Spinal cord (tissue), 10 donors: ENCODE data around the gene C2CD4D. TPM values are rescaled to one million over a fixed set of nuclear protein-coding genes. Genes with fewer than 3 reads are reported as not detected.
"Not testable (repeated sequence)": the region's sequence is repeated elsewhere in the genome, so short reads cannot be mapped to it uniquely, and the experiment has no call there.

Experiments used
- DNase-seq, 6 donors: peaks; one replicate each; pipeline versions ENCODE4 v3.0.0 to v3.0.0-alpha.2; 2013 to 2015; ENCODE audit warnings: low spot score in 6 of 6, low read depth in 4 of 6
- H3K27ac ChIP-seq: one replicate; pipeline ENCODE4 v1.5.1; 2013; ENCODE audit warnings: low read depth, low read length, control low read depth
- H3K27me3 ChIP-seq: one replicate; pipeline ENCODE4 v1.6.1; 2013; ENCODE audit warnings: low read length; ENCODE audit not compliant: control insufficient read depth, insufficient read depth
- H3K36me3 ChIP-seq: one replicate; pipeline ENCODE4 v1.6.1; 2013; ENCODE audit warnings: low read length; ENCODE audit not compliant: control insufficient read depth, insufficient read depth
- H3K4me1 ChIP-seq: one replicate; pipeline ENCODE4 v1.6.1; 2013; ENCODE audit warnings: low read length; ENCODE audit not compliant: control insufficient read depth, insufficient read depth
- H3K4me3 ChIP-seq: one replicate; pipeline ENCODE4 v1.5.1; 2013; ENCODE audit warnings: low read depth, low read length, control low read depth
- H3K9me3 ChIP-seq: one replicate; pipeline ENCODE4 v1.6.1; 2013; ENCODE audit warnings: low read length; ENCODE audit not compliant: control insufficient read depth, insufficient read depth
- WGBS: methylation state at CpG from one replicate; pipeline ENCODE4 v1.1.5; 2013; ENCODE audit warnings: missing lambda C conversion rate; ENCODE audit not compliant: insufficient coverage; 5-methylcytosine and 5-hydroxymethylcytosine counted together
- polyA plus RNA-seq, 2 donors: library from polyadenylated mRNA; unstranded; fragments of 120-200 nt; gene quantifications; one replicate each; pipeline ENCODE4 v1.2.1, GENCODE V29; 2013; ENCODE audit not compliant: insufficient read length in 2 of 2
- total RNA-seq, 2 donors: library from RNA; depleted of rRNA in 1 of 2; stranded (reverse); fragments of 120-200 nt in 1 of 2; fragments of >200 nt in 1 of 2; gene quantifications; one replicate each; pipeline versions ENCODE4 v1.2.3 to v1.2.4, GENCODE V29; 2013 to 2014
- donor health status: healthy.

Gene C2CD4D
- total and polyA plus RNA-seq, 4 donors: 0.74 to 0.97 TPM; not detected in 2

GRCh38 chr1:151881479-151881878, 41.9 kb upstream of the C2CD4D start:
- Histone ChIP-seq H3K36me3 (peaks cover 3% of the 10 kb centered on the region), H3K27me3 (no peaks in the 10 kb centered on the region), H3K9me3 (no peaks in the 10 kb centered on the region), H3K4me1 (no peaks in the 10 kb centered on the region), H3K4me3 (no peak overlapping the region), H3K27ac (no peak overlapping the region)
- WGBS: 17% methylated on average over 1 of the region's 2 CpGs
- DNase-seq: peak in 2 of 6 donors; percentile 10 to 54

GRCh38 chr1:151875419-151876097, 35.9 kb upstream of the C2CD4D start:
- peak in 1 of 6 donors; percentile 12 for DNase-seq
- Histone ChIP-seq H3K4me1 (peaks cover 4% of the 10 kb centered on the region), H3K4me3 (no peak overlapping the region), H3K36me3 (peaks cover 7% of the 10 kb centered on the region), H3K9me3 (no peaks in the 10 kb centered on the region), H3K27ac (no peak overlapping the region), H3K27me3 (no peaks in the 10 kb centered on the region)
- no CpG with 5 or more reads among the region's 1 CpG for WGBS

DNA sequence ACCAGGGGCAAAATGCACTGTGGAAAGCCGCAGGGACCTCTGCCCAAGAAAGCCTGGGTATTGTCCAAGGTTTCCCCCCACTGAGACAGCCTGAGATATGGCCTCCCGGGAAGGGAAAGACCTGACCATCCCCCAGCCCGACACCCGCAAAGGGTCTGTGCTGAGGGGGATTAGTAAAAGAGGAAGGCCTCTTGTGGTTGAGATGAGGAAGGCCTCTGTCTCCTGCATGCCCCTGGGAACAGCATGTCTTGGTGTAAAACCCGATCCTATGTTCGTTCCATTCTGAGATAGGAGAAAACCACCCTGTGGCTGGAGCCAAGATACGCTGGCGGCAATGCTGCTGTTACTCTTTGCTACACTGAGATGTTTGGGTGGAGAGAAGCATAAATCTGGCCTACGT, 33.2 kb upstream of the C2CD4D start:
- H3K9me3 ChIP-seq, H3K36me3 ChIP-seq, H3K27me3 ChIP-seq, H3K4me3 ChIP-seq, H3K4me1 ChIP-seq, H3K27ac ChIP-seq: not testable (repeated sequence)
- WGBS: 43% methylated on average over 7 of the region's 9 CpGs
- DNase-seq: peak in 1 of 6 donors; percentile 15

GRCh38 chr1:151871284-151872030, 31.8 kb upstream of the C2CD4D start:
- WGBS: 27% methylated on average over 1 of the region's 5 CpGs
- Histone ChIP-seq H3K4me3 (no peak overlapping the region), H3K27me3 (no peaks in the 10 kb centered on the region), H3K9me3 (no peaks in the 10 kb centered on the region), H3K27ac (no peak overlapping the region), H3K36me3 (peaks cover 4% of the 10 kb centered on the region), H3K4me1 (peaks cover 4% of the 10 kb centered on the region)
- peak in 2 of 6 donors; percentile 14 to 30 for DNase-seq

- no peaks in the 10 kb centered on the region for H3K36me3 ChIP-seq
- DNase-seq: peak in 2 of 6 donors; percentile 9 to 14
- H3K27me3 ChIP-seq: no peaks in the 10 kb centered on the region
- peaks cover 4% of the 10 kb centered on the region for H3K4me1 ChIP-seq
- H3K4me3 ChIP-seq: no peak overlapping the region
- H3K9me3 ChIP-seq: no peaks in the 10 kb centered on the region
- no peak overlapping the region for H3K27ac ChIP-seq
- WGBS: no CpG with 5 or more reads among the region's 3 CpGs
These were observed 28.9 kb upstream of the C2CD4D start for GRCh38 chr1:151868486-151868885.

DNA sequence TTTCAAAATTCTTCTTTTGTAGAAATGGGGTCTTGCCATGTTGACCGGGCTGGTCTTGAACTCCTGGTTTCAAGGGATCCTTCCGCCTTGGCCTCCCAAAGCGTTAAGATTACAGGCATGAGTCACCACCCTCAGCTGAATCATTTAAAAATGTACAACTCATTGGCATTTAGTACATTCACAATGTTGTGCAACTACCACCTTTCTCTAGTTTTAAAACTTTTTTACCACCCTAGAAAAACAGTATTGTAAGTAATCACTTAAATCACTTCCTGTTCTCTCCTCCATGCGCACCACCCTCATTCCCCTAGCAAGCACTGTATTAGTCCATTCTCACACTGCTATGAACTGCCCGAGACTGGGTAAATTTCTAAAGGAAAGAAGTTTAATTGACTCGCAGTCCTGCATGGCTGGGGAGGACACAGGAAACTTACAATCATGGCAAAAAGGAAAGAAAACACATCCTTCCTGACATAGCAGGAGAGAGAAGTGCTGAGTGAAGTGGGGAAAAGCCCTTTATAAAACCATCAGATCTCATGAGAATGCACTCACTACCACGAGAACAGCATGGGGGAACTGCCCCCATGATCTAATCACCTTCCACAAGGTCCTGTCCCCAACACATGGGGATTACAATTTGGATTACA, 28.3 kb upstream of the C2CD4D start:
- H3K4me3 ChIP-seq: no peak overlapping the region
- H3K36me3 ChIP-seq: no peaks in the 10 kb centered on the region
- no peak for DNase-seq
- H3K27ac ChIP-seq: no peak overlapping the region
- H3K27me3 ChIP-seq: no peaks in the 10 kb centered on the region
- 90% methylated on average over 3 of the region's 7 CpGs for WGBS
- H3K9me3 ChIP-seq: no peaks in the 10 kb centered on the region
- peaks cover 4% of the 10 kb centered on the region for H3K4me1 ChIP-seq

- H3K27me3 ChIP-seq: no peaks in the 10 kb centered on the region
- H3K4me1 ChIP-seq: peaks cover 4% of the 10 kb centered on the region
- no peak overlapping the region for H3K27ac ChIP-seq
- H3K9me3 ChIP-seq: no peaks in the 10 kb centered on the region
- no peak for DNase-seq
- H3K36me3 ChIP-seq: no peaks in the 10 kb centered on the region
- no peak overlapping the region for H3K4me3 ChIP-seq
- 80% methylated on average over 1 of the region's 2 CpGs for WGBS
These were observed 27.7 kb upstream of the C2CD4D start for GRCh38 chr1:151867321-151867720.

GRCh38 chr1:151864411-151864810, 24.8 kb upstream of the C2CD4D start:
- Histone ChIP-seq H3K4me3 (no peak overlapping the region), H3K27me3 (no peaks in the 10 kb centered on the region), H3K9me3 (no peaks in the 10 kb centered on the region), H3K27ac (no peak overlapping the region), H3K36me3 (no peaks in the 10 kb centered on the region), H3K4me1 (no peaks in the 10 kb centered on the region)
- WGBS: 43% methylated on average over 1 of the region's 2 CpGs
- DNase-seq: no peak

GRCh38 chr1:151862604-151863003, 23.0 kb upstream of the C2CD4D start:
- Histone ChIP-seq H3K9me3 (no peaks in the 10 kb centered on the region), H3K36me3 (no peaks in the 10 kb centered on the region), H3K27ac (no peak overlapping the region), H3K4me1 (no peaks in the 10 kb centered on the region), H3K27me3 (no peaks in the 10 kb centered on the region), H3K4me3 (no peak overlapping the region)
- no peak for DNase-seq
